Measurements from ENCODE around the gene PTPRE.

PTPRE gene

GRCh38 chr10:128095753-128096469 lies 189.0 kb downstream of the PTPRE start:
- DNase-seq (ENCODE audit: low spot score): no peak

- DNase-seq (ENCODE audit: low spot score): no peak
Observed at GRCh38 chr10:128096486-128097199, 189.7 kb downstream of the PTPRE start.

GRCh38 chr10:128097783-128098182 lies 190.9 kb downstream of the PTPRE start:
- DNase-seq (ENCODE audit: low spot score): no peak

GRCh38 chr10:128098631-128099030 lies 191.7 kb downstream of the PTPRE start:
- no peak for DNase-seq (ENCODE audit: low spot score)

- no peak for DNase-seq (ENCODE audit: low spot score)
Observed at GRCh38 chr10:128099901-128100300, 193.0 kb downstream of the PTPRE start.

- no peak for DNase-seq (ENCODE audit: low spot score)
Observed at GRCh38 chr10:128101901-128102300, 195.0 kb downstream of the PTPRE start.

GRCh38 chr10:128102480-128103228 lies 195.8 kb downstream of the PTPRE start:
- no peak for DNase-seq (ENCODE audit: low spot score)

- DNase-seq (ENCODE audit: low spot score): no peak
Observed at GRCh38 chr10:128103229-128103714, 196.4 kb downstream of the PTPRE start.

- no peak for DNase-seq (ENCODE audit: low spot score)
Observed at GRCh38 chr10:128105383-128105782, 198.5 kb downstream of the PTPRE start.

- DNase-seq (ENCODE audit: low spot score): no peak
Observed at GRCh38 chr10:128109707-128110106, 202.8 kb downstream of the PTPRE start.

- DNase-seq (ENCODE audit: low spot score): no peak
Observed at GRCh38 chr10:128110339-128110738, 203.4 kb downstream of the PTPRE start.

GRCh38 chr10:128111696-128112095 lies 204.8 kb downstream of the PTPRE start:
- DNase-seq (ENCODE audit: low spot score): no peak

- DNase-seq (ENCODE audit: low spot score): no peak
Observed at GRCh38 chr10:128113026-128113425, 206.1 kb downstream of the PTPRE start.

- no peak for DNase-seq (ENCODE audit: low spot score)
Observed at GRCh38 chr10:128114901-128115300, 208.0 kb downstream of the PTPRE start.

GRCh38 chr10:128115356-128115755 lies 208.5 kb downstream of the PTPRE start:
- DNase-seq (ENCODE audit: low spot score): no peak

GRCh38 chr10:128116187-128116586 lies 209.3 kb downstream of the PTPRE start:
- no peak for DNase-seq (ENCODE audit: low spot score)

GRCh38 chr10:128116851-128117615 lies 210.1 kb downstream of the PTPRE start:
- no peak for DNase-seq (ENCODE audit: low spot score)

GRCh38 chr10:128121750-128122412 lies 215.0 kb downstream of the PTPRE start:
- no peak for DNase-seq (ENCODE audit: low spot score)

- no peak for DNase-seq (ENCODE audit: low spot score)
Observed at GRCh38 chr10:128122931-128123330, 216.0 kb downstream of the PTPRE start.

GRCh38 chr10:128123846-128124245 lies 216.9 kb downstream of the PTPRE start:
- no peak for DNase-seq (ENCODE audit: low spot score)

- DNase-seq (ENCODE audit: low spot score): peak; percentile 19
Observed at GRCh38 chr10:128124813-128125403, 218.0 kb downstream of the PTPRE start.

Measured in germinal center (tissue), 1 donor.